Dermis microvascular lymphatic vessel endothelial cell (primary cell): Measurements from ENCODE around the gene APOD. TPM values are rescaled to one million over a fixed set of nuclear protein-coding genes. Genes with fewer than 3 reads are reported as not detected.

Experiments used
- DNase-seq, 2 donors: peaks; one replicate each; pipeline versions ENCODE4 v3.0.0 to v3.0.0-alpha.2; 2010; ENCODE audit warnings: low read depth in 2 of 2
- total RNA-seq: library from RNA; depleted of rRNA; stranded (reverse); fragments of >200 nt; gene quantifications from 2 replicates; pipeline ENCODE4 v1.2.1, GENCODE V29; 2014

Gene APOD
- total RNA-seq, 1 donor from 2014 or later, result 14.5 TPM

DNA sequence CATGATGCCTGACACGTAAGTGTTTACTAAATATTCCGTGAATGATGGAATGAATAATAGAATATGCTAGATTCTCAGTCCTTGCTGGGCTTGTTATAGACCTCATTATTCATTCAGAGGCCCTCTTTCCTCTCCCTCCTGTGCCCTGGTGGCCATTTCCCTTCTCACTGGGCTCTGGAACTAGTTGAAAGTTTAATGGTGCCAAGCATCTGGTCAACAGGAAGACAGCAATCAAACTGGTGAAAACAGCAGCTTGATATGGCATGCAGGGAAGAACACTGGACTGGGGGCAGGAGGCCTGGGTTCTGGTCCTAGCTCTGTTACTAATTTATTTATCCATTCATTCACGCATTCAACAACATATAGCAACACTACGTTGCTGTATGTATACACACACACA lies 3.7 kb upstream of the APOD start:
- DNase-seq, result peak; percentile 39 to 72

DNA sequence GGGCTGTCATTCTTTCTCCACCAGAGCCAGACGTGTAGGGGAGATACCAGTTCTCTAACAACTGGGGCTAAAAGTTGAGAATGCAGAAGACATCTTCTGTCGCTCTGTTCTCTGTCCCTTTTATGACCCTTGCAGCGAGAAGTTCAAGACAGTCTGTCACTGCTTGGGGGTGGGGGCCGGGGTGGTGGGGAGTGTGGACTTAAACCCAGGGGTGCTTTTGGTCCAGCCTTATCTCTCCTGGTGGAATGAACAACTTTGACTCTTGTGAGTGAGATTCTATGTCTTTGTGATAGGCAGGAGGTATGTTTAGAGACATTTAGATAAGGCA lies 767 bp upstream of the APOD start:
- no peak for DNase-seq

GRCh38 chr3:195582947-195583346 lies 793 bp downstream of the APOD start:
- DNase-seq, result no peak

DNA sequence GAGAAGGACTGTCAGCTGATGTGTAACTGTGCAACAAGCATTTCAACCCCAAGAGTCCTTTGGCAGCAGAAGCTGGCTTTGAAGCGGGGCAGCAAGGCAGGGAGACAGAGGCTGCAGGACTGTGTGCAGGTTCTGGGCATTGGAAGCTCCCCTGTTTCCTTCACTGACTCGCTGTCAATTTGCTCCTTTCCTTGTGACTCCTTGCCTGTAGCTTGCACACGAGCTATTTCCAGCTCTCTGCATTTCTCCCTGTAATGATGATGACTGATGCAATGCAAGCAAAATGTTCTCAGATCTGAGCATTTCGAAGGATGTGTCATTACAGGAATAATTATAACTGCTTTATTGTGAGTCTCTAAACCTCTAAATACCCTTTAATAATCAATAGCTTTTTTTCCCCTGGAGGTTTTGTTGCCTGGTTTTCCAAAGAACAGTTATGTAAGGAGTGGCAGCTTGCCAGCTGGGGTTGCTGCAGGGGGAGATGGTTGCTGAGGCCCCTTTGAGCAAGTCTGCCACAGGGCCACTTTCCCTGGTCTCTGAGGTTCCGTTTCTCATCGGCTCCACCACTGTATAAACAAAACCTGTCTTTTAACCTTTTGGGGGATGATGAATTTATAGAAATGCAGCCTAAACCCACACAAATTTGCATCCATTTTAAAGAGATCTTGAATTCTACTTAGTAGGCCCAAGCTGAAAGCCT lies 2.8 kb downstream of the APOD start:
- DNase-seq, result no peak

DNA sequence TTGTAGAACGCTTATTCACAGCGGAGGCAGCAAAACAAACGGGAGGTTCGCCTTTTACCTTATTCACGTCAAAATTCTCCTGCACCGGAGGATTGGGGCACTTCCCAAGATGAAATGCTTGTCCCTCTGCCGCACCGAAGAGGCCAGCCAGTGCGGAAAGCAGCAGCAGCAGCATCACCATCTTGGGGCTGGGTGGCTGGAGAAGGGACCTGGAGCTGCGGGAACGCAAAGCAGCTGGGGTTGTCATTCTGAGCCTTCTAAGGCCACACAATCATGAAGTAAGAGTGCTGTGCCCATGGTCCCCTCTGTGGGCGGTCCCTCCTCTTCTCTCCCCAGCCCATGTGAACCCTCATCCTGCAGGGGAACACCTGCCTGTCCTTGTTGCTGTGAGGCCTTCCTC lies 4.5 kb downstream of the APOD start:
- DNase-seq, result no peak

DNA sequence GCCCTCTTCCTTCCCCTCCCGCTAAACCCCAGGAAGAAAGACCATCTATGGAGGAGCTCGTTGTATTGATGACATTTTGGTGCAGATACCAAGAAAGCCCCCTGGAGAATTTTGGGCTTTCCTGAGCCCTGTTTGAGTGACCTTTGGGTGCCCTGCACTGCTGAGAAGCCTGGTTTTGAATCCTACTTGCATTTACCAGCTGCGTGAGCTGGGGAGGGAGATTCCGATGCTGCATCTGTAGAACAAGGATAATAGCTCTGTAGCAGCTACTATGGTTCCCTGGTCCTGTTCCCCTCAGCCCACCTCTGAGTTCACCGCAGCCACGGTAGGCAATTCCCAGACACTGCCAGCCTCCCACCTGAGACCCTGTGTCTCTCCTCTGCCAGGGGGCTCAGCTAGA lies 5.2 kb downstream of the APOD start:
- no peak for DNase-seq

GRCh38 chr3:195577645-195578177 lies 6.0 kb downstream of the APOD start:
- no peak for DNase-seq

DNA sequence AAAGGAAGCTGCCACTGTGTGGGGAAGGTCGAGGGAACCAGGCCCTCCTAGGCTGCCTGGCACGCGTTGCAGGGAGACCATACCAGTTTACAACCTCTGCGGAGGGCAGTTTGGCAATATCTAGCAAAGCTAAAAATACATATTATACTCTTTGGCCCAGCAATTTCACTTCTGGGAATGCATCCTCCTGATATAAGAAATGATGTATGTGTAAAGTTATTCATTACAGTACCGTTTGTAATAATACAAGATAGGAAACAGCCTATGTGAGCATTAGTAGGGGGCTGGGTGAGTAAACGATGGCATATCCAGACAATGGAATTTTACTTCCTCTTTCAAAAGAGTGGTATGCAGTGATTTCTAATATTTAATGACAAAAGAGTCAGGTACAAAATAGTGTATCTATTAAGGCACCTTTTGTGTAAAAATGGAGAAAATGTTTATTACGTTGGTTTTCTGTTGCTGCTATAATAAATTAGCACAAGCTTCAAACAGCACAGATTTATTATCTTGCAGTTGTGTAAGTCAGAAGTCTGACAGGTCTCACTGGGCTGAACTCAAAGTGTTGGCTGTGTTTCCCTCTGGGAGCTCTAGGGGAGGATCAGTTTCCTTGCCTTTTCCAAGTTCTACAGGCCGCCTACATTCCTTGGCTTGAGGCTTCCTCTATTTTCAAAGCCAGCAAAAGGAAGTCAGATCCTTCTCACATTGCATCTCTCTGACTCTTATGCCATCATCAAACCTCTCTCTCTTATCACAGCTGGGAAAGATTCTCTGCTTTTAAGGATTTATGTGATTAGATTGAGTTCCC lies 9.0 kb downstream of the APOD start:
- DNase-seq, result no peak

DNA sequence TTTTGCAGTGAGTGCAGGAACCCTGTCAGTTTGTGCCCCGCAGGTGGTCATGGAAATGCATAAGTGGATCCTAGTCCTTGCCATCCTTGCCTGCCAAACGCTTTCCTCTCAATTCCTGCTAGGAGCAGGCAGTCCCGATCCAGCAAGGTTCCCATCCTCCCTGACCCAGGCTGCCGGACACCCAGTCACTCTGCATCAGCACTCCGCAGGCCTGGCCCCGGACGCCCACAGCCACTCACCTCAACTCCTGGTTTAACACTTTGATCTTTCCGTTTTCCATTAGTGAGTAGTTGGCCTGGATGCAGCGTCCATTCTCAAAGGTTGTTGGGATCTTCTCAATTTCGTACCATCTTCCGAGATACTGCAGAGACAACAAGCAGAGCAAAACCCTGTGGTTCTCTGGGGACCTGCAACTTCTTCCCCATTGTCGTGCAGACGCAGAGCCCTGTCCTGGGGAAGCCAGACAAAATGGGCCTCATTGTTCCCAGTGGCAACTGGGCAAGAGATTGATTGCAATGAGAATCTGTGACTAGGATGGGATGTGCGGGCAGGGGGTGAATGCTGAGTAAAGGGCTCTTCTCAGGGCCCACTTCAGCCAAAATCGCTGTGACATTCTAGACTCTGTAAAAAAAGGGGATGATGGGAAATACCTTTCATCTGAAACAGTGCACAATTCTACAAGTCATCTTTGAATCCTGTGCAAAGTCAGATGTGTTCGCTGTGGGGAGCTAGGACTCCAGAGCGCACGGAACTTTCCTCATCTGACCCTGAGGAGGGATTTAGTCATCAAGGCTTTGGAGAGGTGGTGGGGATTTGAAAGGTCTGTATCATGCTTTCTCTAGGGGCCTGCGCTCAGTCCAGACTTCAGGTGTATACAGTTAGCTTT lies 9.9 kb downstream of the APOD start:
- DNase-seq, result no peak

GRCh38 chr3:195571361-195571760 lies 12.4 kb downstream of the APOD start:
- no peak for DNase-seq

DNA sequence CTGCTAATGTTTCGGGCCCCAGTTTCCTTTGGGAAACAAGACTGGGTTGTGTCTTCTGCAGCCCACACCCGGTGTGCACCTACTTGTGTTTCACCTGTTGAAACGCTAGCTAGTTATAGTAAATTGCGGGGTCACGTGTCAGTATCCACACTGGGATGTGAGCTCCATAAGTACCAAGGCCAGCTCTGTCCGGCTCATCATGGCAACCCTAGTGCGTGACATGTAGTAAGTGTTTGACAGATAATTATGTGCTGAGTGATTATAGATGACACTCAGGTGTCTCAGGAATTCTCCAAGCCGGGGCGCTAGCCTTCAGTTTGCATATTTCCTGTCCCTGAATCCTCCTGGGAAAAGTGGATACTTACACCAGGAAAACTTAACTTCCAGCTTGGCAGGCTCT lies 12.8 kb downstream of the APOD start:
- DNase-seq, result no peak

- no peak for DNase-seq
Observed at GRCh38 chr3:195570344-195570743, 13.4 kb downstream of the APOD start.

GRCh38 chr3:195568630-195569029 lies 15.1 kb downstream of the APOD start:
- no peak for DNase-seq

DNA sequence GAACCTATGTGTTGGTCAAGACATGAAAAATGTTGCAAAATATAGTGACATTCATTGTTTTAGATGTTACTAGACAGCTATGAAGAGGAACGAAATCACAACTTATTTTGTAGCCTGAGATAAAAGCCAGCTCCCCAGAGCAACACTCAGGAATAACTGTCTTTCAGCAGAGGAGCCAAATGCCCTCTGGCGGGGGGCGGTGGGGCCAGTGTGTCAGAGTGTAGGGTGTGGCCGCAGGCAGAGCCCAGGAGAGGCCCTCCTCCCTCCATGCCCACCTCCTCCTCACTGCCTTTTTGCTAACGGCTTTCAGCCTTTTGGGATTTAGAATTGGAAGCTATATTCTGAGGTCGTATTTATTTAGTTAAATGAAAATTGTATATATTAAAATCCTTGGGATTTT lies 16.9 kb downstream of the APOD start:
- DNase-seq, result no peak

- DNase-seq, result no peak
Observed at GRCh38 chr3:195565716-195566115, 18.0 kb downstream of the APOD start.

GRCh38 chr3:195563317-195563716 lies 20.4 kb downstream of the APOD start:
- no peak for DNase-seq

- peak in 1 of 2 donors; percentile 58 for DNase-seq
Observed at GRCh38 chr3:195559723-195560409, 23.9 kb downstream of the APOD start.

- peak in 1 of 2 donors; percentile 65 for DNase-seq
Observed at GRCh38 chr3:195558602-195559001, 25.1 kb downstream of the APOD start.

- DNase-seq, result no peak
Observed at GRCh38 chr3:195557322-195557721, 26.4 kb downstream of the APOD start.

- no peak for DNase-seq
Observed at GRCh38 chr3:195556390-195556789, 27.4 kb downstream of the APOD start.

DNA sequence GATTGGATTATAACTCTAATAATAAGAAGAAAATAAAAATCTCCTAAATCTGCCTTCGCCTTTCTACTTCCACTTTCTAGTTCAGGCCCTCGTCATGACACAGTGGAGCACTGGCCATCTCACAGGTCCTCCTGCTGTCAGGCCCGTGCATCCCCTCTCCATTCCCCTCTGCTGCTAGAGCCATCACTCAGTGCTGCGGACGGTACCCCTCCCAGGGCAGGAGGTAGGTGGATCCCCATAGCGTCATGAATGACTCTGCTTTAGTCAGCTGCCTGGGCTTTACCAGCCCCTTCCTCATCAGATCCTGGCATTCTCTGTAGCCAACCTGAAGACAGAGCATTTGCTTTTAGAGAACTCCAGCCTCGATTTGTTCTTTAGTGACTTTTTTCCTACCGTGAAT lies 28.6 kb downstream of the APOD start:
- DNase-seq, result no peak
